Measurements from ENCODE around the gene HLA-DOA.

DNA sequence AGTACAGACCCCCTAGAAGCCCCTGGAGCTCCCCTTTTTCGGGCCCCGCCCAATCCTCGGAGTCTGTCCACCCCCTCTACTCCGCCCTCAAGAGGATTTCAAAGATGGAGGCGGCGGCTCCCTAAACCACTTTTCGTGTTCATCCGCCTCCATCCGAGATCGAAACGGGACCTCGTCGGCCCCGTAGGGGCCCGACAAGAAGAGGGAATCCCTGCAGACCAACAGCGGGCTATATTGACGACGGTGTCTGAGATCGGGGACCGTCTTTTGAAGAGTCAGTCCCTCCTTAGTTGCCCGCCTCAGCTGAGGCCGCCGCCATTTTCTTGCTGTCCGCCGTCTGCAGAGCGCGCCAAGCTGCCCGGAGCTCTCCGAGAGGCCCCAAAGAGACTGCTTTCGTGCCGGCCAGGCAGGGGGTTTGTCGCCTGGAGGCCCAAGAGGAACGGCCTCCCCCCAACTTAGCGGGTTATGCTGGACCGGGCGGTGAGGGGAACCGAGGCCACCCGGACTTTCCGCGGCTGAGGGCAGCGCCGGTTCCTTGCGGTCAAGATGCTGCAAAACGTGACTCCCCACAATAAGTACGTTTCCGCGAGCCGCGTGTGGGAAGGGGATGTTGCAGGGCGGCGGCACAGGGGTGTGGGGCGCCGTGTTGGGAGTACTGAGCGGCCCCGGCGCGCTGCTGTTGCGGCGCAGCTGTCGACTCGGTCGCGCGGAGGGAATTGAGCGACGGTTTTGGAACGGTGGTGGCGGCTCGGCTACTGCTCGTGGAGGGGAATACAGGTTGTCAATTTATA lies 36.8 kb downstream of the HLA-DOA start:
- TF ChIP-seq EP300 (IDR thresholded peaks at IDR 0.05) = no peak
- no peak for TF ChIP-seq POLR2A (IDR thresholded peaks at IDR 0.05)
